Measurements from ENCODE around the gene PATJ.

The PATJ gene

DNA sequence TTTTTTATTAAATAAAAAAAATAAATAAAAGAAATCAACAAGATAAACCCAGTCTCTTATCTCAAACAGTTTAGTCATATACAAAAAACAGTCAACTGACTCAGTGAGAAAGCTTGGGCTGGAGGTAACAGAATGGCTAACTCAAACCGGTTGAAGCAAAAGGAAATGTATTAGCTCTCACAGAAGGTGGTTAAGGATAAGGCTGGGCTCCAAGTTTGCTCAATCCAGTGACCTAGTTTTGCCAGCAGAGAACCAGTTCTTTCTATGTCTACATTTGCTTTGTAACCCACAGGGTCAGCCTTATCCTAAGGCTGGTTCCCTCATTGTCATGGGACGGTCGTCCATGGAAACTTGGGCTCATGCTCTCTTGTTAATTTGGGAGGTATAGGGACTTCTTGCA is 307.9 kb downstream of the PATJ start:
- no peak for ATAC-seq
- TF ChIP-seq CSDC2 (CRISPR knock-in tag; IDR thresholded peaks at IDR 0.05): no peak

DNA sequence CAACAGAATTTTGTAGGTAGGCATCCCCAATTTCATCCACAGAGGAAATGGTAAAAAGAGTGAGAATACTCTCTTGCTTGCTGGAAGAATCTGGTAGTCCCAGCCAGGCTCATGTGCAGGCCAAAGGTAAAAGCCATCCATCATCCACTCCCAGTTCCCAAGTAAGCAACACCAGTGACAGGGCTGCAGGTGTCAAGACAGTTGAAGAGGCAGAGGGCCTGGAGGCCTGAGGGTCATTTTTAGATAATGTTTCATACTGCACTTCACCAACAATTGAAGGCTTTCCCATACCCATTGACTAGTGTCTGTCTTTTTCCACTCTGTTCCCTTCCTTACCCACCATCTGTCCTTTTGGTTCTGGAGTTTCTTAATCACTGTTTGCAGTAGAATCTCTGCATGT is 310.7 kb downstream of the PATJ start:
- no peak for ATAC-seq
- TF ChIP-seq PPARA (CRISPR knock-in tag; IDR thresholded peaks at IDR 0.05; ENCODE audit: borderline replicate concordance) (no peak), GLIS3 (CRISPR knock-in tag; IDR thresholded peaks at IDR 0.05) (no peak), ARNTL (CRISPR knock-in tag; IDR thresholded peaks at IDR 0.05; ENCODE audit: borderline replicate concordance, low read depth) (no peak), ZNF565 (CRISPR knock-in tag; conservative IDR thresholded peaks at IDR 0.05; ENCODE audit: low read depth) (no peak), ISL1 (CRISPR knock-in tag; IDR thresholded peaks at IDR 0.05) (no peak), ZFP3 (CRISPR knock-in tag; IDR thresholded peaks at IDR 0.05) (no peak), TOX (CRISPR knock-in tag; IDR thresholded peaks at IDR 0.05; ENCODE audit: borderline replicate concordance) (no peak)
- TF ChIP-seq, protein P1, sequence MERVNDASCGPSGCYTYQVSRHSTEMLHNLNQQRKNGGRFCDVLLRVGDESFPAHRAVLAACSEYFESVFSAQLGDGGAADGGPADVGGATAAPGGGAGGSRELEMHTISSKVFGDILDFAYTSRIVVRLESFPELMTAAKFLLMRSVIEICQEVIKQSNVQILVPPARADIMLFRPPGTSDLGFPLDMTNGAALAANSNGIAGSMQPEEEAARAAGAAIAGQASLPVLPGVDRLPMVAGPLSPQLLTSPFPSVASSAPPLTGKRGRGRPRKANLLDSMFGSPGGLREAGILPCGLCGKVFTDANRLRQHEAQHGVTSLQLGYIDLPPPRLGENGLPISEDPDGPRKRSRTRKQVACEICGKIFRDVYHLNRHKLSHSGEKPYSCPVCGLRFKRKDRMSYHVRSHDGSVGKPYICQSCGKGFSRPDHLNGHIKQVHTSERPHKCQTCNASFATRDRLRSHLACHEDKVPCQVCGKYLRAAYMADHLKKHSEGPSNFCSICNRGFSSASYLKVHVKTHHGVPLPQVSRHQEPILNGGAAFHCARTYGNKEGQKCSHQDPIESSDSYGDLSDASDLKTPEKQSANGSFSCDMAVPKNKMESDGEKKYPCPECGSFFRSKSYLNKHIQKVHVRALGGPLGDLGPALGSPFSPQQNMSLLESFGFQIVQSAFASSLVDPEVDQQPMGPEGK (CRISPR knock-in tag; IDR thresholded peaks at IDR 0.05; ENCODE audit: borderline replicate concordance): no peak
- TF ChIP-seq, protein P2, sequence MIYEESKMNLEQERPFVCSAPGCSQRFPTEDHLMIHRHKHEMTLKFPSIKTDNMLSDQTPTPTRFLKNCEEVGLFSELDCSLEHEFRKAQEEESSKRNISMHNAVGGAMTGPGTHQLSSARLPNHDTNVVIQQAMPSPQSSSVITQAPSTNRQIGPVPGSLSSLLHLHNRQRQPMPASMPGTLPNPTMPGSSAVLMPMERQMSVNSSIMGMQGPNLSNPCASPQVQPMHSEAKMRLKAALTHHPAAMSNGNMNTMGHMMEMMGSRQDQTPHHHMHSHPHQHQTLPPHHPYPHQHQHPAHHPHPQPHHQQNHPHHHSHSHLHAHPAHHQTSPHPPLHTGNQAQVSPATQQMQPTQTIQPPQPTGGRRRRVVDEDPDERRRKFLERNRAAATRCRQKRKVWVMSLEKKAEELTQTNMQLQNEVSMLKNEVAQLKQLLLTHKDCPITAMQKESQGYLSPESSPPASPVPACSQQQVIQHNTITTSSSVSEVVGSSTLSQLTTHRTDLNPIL (CRISPR knock-in tag; IDR thresholded peaks at IDR 0.05; ENCODE audit: low read depth): no peak

DNA sequence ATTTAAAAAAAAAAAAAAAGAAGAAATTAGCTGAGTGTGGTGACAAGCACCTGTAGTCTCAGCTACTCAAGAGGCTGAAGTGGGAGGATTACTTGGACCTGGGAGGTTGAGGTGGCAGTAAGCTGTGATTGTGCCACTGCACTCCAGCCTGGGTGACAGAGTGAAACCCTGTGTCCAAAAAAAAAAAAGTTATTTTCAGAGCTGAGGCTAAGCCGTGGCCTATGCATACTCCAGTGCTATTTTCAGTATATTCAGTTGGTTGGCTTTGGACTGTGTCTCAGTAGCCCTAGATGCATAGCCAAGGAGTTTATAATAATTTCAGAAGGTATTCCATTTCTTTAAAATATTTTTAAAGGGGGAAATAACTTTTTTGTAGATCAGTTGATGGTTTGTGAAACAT is 311.9 kb downstream of the PATJ start:
- no peak for ATAC-seq
- TF ChIP-seq PPARA (CRISPR knock-in tag; IDR thresholded peaks at IDR 0.05; ENCODE audit: borderline replicate concordance) (no peak), ZNF70 (CRISPR knock-in tag; IDR thresholded peaks at IDR 0.05) (no peak), RARB (CRISPR knock-in tag; IDR thresholded peaks at IDR 0.05) (no peak), TCF4 (CRISPR knock-in tag; IDR thresholded peaks at IDR 0.05; ENCODE audit: borderline replicate concordance) (no peak), CSDC2 (CRISPR knock-in tag; IDR thresholded peaks at IDR 0.05) (no peak), TOX (CRISPR knock-in tag; IDR thresholded peaks at IDR 0.05; ENCODE audit: borderline replicate concordance) (no peak), ESRRG (CRISPR knock-in tag; IDR thresholded peaks at IDR 0.05) (no peak), OSR1 (CRISPR knock-in tag; IDR thresholded peaks at IDR 0.05) (no peak), GLIS3 (CRISPR knock-in tag; IDR thresholded peaks at IDR 0.05) (no peak)
- TF ChIP-seq, protein P1 (CRISPR knock-in tag; IDR thresholded peaks at IDR 0.05; ENCODE audit: borderline replicate concordance): no peak

DNA sequence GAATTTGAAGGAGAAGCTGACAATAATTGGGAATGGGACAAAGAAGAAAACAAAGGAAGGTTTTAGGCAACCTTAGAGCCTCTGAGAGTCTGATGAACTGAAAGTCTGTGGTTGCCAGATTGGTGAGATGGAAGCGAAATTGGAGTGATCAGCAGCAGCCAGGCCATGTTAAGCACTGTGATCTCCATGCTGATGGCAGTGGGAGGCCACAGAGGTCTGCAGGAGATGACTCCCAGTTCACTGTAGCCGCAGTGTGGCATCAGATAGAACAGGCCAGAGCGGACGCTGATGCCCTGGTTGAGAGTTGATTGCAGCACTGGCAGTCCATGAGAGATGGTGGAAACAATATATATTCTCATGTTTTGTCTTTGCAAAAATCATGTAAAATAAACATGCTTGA is 314.9 kb downstream of the PATJ start:
- TF ChIP-seq ZNF565 (CRISPR knock-in tag; conservative IDR thresholded peaks at IDR 0.05; ENCODE audit: low read depth) (no peak), ZNF8 (CRISPR knock-in tag; IDR thresholded peaks at IDR 0.05) (no peak), ESRRG (CRISPR knock-in tag; IDR thresholded peaks at IDR 0.05) (no peak), PPARA (CRISPR knock-in tag; IDR thresholded peaks at IDR 0.05; ENCODE audit: borderline replicate concordance) (no peak)
- TF ChIP-seq, protein P3, sequence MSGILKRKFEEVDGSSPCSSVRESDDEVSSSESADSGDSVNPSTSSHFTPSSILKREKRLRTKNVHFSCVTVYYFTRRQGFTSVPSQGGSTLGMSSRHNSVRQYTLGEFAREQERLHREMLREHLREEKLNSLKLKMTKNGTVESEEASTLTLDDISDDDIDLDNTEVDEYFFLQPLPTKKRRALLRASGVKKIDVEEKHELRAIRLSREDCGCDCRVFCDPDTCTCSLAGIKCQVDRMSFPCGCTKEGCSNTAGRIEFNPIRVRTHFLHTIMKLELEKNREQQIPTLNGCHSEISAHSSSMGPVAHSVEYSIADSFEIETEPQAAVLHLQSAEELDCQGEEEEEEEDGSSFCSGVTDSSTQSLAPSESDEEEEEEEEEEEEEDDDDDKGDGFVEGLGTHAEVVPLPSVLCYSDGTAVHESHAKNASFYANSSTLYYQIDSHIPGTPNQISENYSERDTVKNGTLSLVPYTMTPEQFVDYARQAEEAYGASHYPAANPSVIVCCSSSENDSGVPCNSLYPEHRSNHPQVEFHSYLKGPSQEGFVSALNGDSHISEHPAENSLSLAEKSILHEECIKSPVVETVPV (CRISPR knock-in tag; IDR thresholded peaks at IDR 0.05): no peak

DNA sequence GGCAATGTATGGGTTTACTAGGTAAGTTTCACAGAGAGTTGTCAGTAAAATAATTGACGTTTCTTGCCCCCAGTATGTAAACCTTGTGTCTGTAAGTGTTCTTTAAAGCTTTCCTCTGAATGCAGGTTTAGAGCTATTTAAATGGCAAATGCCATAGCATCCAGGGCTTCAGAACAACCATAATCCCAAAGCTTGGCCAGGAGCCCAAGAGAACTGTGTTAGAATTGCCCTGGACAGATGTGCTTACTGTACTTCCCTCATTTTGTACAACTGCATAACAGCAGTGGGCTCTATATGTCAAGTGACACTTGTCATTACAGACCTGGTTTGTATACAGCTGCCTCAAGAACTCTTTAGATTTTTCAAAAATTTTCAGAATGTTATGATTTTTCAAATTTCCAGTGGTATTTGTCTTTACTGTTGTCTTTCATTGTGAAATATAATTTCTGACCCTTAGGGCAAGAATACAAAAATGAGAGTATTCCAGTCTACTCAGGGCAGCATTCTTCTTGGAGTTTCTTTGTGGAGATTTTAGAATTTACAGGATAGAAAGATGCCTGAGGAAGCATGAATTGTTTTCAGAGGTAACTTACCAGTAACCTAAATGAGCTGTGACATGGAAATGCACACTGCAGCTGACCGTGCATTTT is 315.5 kb downstream of the PATJ start:
- TF ChIP-seq ESRRG (CRISPR knock-in tag; IDR thresholded peaks at IDR 0.05) (no peak), ZC3H10 (CRISPR knock-in tag; IDR thresholded peaks at IDR 0.05) (no peak), GLIS3 (CRISPR knock-in tag; IDR thresholded peaks at IDR 0.05) (no peak), ZNF565 (CRISPR knock-in tag; conservative IDR thresholded peaks at IDR 0.05; ENCODE audit: low read depth) (no peak), ARNTL (CRISPR knock-in tag; IDR thresholded peaks at IDR 0.05; ENCODE audit: borderline replicate concordance, low read depth) (no peak), OSR1 (CRISPR knock-in tag; IDR thresholded peaks at IDR 0.05) (no peak), ZFP30 (CRISPR knock-in tag; IDR thresholded peaks at IDR 0.05) (no peak), TOX (CRISPR knock-in tag; IDR thresholded peaks at IDR 0.05; ENCODE audit: borderline replicate concordance) (no peak), PPARA (CRISPR knock-in tag; IDR thresholded peaks at IDR 0.05; ENCODE audit: borderline replicate concordance) (no peak), TCF4 (CRISPR knock-in tag; IDR thresholded peaks at IDR 0.05; ENCODE audit: borderline replicate concordance) (no peak), ZNF70 (CRISPR knock-in tag; IDR thresholded peaks at IDR 0.05) (no peak)
- TF ChIP-seq, protein P4, sequence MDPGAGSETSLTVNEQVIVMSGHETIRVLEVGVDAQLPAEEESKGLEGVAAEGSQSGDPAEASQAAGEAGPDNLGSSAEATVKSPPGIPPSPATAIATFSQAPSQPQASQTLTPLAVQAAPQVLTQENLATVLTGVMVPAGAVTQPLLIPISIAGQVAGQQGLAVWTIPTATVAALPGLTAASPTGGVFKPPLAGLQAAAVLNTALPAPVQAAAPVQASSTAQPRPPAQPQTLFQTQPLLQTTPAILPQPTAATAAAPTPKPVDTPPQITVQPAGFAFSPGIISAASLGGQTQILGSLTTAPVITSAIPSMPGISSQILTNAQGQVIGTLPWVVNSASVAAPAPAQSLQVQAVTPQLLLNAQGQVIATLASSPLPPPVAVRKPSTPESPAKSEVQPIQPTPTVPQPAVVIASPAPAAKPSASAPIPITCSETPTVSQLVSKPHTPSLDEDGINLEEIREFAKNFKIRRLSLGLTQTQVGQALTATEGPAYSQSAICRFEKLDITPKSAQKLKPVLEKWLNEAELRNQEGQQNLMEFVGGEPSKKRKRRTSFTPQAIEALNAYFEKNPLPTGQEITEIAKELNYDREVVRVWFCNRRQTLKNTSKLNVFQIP (CRISPR knock-in tag; IDR thresholded peaks at IDR 0.05; ENCODE audit: borderline replicate concordance, low read depth): no peak
- no peak for ATAC-seq

More for the DNA sequence above, 314.9 kb downstream of the PATJ start:
- ATAC-seq: no peak
